ENCODE results near the gene KLF6. TPM values are rescaled to one million over a fixed set of nuclear protein-coding genes. Genes with fewer than 3 reads are reported as not detected.

The KLF6 gene
- total and polyA plus RNA-seq, 9 of the 15 experiments (the other 6 are each of a cell fraction or from before 2014, with no cell fraction given), result 3.2 to 23.9 (median 8.0) TPM

- no peak for TF ChIP-seq ZNF518B (CRISPR knock-in tag; IDR thresholded peaks at IDR 0.05)
Observed at GRCh38 chr10:3825862-3826351, 40.9 kb upstream of the KLF6 start (continued).

- Histone ChIP-seq H3K36me3 (ENCODE audit: control insufficient read depth, insufficient read depth, low read length) (no peaks in the 10 kb centered on the region), H3K4me3 (no peak overlapping the region), H4K20me1 (replicated peaks; ENCODE audit: control insufficient read depth, insufficient read depth, low read length) (no peaks in the 10 kb centered on the region), H2AFZ (ENCODE audit: low read depth, low read length) (peak overlapping the region; percentile 5; the same call in 1 of the 2 replicates), H3K9me1 (ENCODE audit: control insufficient read depth, insufficient read depth, low read length) (no peaks in the 10 kb centered on the region), H3K4me1 (replicated peaks in 1 of 2; ENCODE audit: control insufficient read depth in 2 of 2, insufficient read depth in 2 of 2, low read length in 2 of 2) (peaks cover 19 to 27% of the 10 kb centered on the region in 2 experiments), H3K27ac (ENCODE audit: extremely low read depth, low read depth, low read length) (no peak overlapping the region), H3K4me2 (ENCODE audit: insufficient read depth, low read length) (no peak overlapping the region), H3K27me3 (ENCODE audit: control insufficient read depth in 2 of 2, insufficient read depth in 2 of 2, low read length in 2 of 2) (no peaks in the 10 kb centered on the region), H3K9ac (ENCODE audit: insufficient read depth in 1 of 2, low read depth in 2 of 2, low read length in 2 of 2) (peak overlapping the region in 1 of 2 experiments; percentile 62; a peak in 1 of 4 replicates), H3K9me3 (replicated peaks; ENCODE audit: control insufficient read depth, insufficient read depth, low read depth, low read length) (no peaks in the 10 kb centered on the region), H3K79me2 (ENCODE audit: control insufficient read depth, insufficient read depth, low read length) (no peaks in the 10 kb centered on the region)
- 23% methylated on average over 6 of the region's 6 CpGs for WGBS (ENCODE audit: insufficient coverage, low coverage, missing lambda C conversion rate)
- ChIA-PET CTCF (ENCODE audit: low intra/inter-chr PET ratio) (no interaction called here), POLR2A (interaction anchor here (1.0 kb wide), 1 partner anchor 40 kb away, joined by 3 read pairs; the partner anchor contains the start of gene KLF6)
- in situ Hi-C loops (cut with MboI), result no loop called here
- intact Hi-C loops (cut with micrococcal nuclease), result no loop called here
- DNase-seq (ENCODE audit: extremely low read depth in 1 of 4, low spot score in 3 of 4) (peak in 2 of 4 experiments; percentile 39 to 48), FAIRE-seq (no peak), ATAC-seq (peak; percentile 58)
- BruUV-seq (replicated peaks), result no TSS peak
- TF ChIP-seq MAZ (CRISPR knock-in tag; conservative IDR thresholded peaks at IDR 0.05 in 1 of 2, IDR thresholded peaks at IDR 0.05 in 1 of 2) (no peak), ZNF785 (CRISPR knock-in tag; IDR thresholded peaks at IDR 0.05) (no peak), EP300 (IDR thresholded peaks at IDR 0.05; ENCODE audit: low read length) (0 out of 2 replicates have a peak, but pooled peaks have one; percentile 15), JUND (IDR thresholded peaks at IDR 0.05; ENCODE audit: borderline replicate concordance, low read depth, low read length) (peak; percentile 63), JUND (tag; IDR thresholded peaks at IDR 0.05; ENCODE audit: borderline replicate concordance, low read depth, low read length) (peak; percentile 74; the same call in 1 of the 3 replicates), ZBTB34 (CRISPR knock-in tag; IDR thresholded peaks at IDR 0.05) (no peak), MTA1 (IDR thresholded peaks at IDR 0.05; ENCODE audit: borderline replicate concordance) (no peak), ZNF224 (CRISPR knock-in tag; IDR thresholded peaks at IDR 0.05) (no peak), BACH1 (tag; IDR thresholded peaks at IDR 0.05) (no peak), TBL1XR1 (IDR thresholded peaks at IDR 0.05; ENCODE audit: low read length in 2 of 2) (0 out of 4 replicates have a peak, but pooled peaks of 1 of the 2 experiments have one; percentile 36), ZNF766 (CRISPR knock-in tag; conservative IDR thresholded peaks at IDR 0.05) (0 out of 2 replicates have a peak, but pooled peaks have one; percentile 27), RNF219 (CRISPR knock-in tag; IDR thresholded peaks at IDR 0.05) (no peak), POLR2H (tag; IDR thresholded peaks at IDR 0.05; ENCODE audit: low read depth) (no peak)
Observed at GRCh38 chr10:3825244-3825643, 40.2 kb upstream of the KLF6 start.

Data from K562 (cell line).